ENCODE measurements around the gene PER1. TPM values are rescaled to one million over a fixed set of nuclear protein-coding genes. Genes with fewer than 3 reads are reported as not detected.

Gene PER1
- total RNA-seq, 1 donor from 2014 or later, result 75.9 TPM

DNA sequence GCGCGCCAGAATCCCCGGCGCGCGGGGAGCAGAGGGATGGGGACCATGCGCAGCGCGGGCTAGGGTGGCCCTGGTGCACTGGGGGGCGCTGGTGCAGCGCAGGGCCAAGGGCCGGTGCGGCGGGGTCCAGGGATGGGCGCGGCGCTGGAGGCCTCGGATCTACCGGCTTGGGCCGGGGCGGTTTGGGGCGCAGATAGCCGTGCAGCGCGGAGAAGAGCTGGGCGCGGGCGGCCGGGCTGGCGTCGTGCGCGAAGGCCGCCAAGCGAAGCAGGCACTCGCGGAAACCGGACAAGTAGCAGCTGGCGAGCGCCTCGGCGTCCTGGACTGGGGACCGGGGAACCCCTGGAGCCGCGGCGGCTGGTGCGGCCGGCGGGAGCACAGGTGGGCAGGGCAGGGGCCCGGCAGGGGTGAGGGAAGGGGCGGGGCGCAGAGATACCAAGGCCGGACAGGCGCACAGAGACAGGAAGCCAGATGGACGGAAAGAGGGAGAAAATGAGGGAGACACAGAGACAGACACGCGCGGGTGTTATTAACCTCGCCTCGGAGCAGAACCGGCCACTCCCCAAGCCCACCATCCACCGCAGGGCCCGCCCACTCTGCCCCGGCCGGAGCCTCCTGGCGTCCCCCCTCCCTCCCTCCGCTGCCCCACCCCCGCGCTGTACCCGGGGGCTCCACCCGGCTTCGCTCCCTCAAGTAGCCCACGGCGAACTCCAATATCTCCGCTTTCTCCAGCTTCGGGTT lies 30.4 kb downstream of the PER1 start:
- peaks cover 67% of the 10 kb centered on the region for H3K4me1 Mint-ChIP-seq (ENCODE audit: low read depth)
- H3K27ac Mint-ChIP-seq (ENCODE audit: unreplicated experiment), result peak overlapping the region; percentile 79
- H3K4me3 Mint-ChIP-seq (ENCODE audit: unreplicated experiment), result peak overlapping the region; percentile 92
- no peaks in the 10 kb centered on the region for H3K9me3 Mint-ChIP-seq (ENCODE audit: low read depth)
- DNase-seq (ENCODE audit: low spot score), result no peak
- TF ChIP-seq, protein P1, sequence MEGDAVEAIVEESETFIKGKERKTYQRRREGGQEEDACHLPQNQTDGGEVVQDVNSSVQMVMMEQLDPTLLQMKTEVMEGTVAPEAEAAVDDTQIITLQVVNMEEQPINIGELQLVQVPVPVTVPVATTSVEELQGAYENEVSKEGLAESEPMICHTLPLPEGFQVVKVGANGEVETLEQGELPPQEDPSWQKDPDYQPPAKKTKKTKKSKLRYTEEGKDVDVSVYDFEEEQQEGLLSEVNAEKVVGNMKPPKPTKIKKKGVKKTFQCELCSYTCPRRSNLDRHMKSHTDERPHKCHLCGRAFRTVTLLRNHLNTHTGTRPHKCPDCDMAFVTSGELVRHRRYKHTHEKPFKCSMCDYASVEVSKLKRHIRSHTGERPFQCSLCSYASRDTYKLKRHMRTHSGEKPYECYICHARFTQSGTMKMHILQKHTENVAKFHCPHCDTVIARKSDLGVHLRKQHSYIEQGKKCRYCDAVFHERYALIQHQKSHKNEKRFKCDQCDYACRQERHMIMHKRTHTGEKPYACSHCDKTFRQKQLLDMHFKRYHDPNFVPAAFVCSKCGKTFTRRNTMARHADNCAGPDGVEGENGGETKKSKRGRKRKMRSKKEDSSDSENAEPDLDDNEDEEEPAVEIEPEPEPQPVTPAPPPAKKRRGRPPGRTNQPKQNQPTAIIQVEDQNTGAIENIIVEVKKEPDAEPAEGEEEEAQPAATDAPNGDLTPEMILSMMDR (IDR thresholded peaks at IDR 0.05), result peak; percentile 76
- H3K27me3 Mint-ChIP-seq (ENCODE audit: low read depth), result no peaks in the 10 kb centered on the region
- H3K36me3 Mint-ChIP-seq (ENCODE audit: low read depth), result no peaks in the 10 kb centered on the region

DNA sequence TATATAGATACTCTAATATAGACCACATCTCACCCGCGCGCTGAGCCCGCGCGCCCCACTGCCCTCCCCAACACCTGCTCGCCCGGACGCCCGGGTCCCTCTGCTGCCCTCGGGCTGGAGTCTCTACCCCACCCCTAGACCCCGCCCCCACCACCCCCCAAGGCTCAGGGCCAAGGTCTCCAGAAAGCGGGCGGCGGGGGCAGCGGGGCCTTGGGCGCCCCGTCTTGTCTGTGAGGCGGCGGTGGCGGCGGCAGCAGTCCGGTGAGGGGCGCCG lies 30.9 kb downstream of the PER1 start:
- H3K4me3 Mint-ChIP-seq (ENCODE audit: unreplicated experiment), result peak overlapping the region; percentile 92
- H3K27me3 Mint-ChIP-seq (ENCODE audit: low read depth), result no peaks in the 10 kb centered on the region
- no peaks in the 10 kb centered on the region for H3K36me3 Mint-ChIP-seq (ENCODE audit: low read depth)
- peak overlapping the region; percentile 93 for H3K27ac Mint-ChIP-seq (ENCODE audit: unreplicated experiment)
- H3K9me3 Mint-ChIP-seq (ENCODE audit: low read depth), result no peaks in the 10 kb centered on the region
- TF ChIP-seq, protein P1 (IDR thresholded peaks at IDR 0.05), result no peak
- H3K4me1 Mint-ChIP-seq (ENCODE audit: low read depth), result peaks cover 64% of the 10 kb centered on the region
- no peak for DNase-seq (ENCODE audit: low spot score)

DNA sequence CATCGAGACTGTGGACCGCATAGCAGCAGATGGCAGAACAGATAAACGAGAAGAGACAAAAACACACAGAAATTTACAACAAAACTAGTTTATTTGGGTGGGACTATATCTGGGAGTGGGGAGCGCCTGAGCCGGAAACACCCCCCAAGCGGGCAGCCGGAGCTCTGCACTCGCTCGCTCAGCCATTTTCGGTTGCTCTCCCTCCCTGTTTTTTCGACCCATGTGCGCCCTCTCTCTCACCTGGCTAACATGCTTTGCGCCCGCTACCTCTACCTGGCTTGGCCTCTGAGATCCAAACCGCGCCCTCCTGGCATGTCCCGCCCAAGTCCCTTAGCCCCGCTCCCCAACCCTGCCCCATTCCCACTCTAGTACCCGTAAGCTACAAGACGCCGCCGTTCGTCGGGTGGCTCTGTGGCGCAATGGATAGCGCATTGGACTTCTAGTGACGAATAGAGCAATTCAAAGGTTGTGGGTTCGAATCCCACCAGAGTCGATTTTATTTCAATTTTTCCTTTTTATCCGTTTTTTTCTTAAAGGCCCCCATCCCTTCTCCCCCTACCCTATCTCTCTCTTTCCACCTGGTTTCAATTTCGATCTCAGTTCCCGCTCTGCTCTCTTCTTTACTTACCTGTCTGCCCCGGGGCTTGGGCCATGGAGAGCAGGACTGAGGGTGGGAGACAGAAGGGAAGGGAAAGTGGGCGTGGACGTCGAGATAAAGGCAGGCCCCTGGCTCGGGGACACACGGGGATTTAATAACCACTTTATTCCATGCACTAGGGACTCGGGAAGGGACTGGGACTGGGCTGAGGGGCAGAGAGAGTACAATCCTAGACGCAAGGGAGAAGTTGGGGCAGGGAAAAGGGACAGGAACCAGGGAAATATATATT lies 31.4 kb downstream of the PER1 start:
- TF ChIP-seq, protein P1 (IDR thresholded peaks at IDR 0.05), result peak; percentile 73
- H3K4me1 Mint-ChIP-seq (ENCODE audit: low read depth), result peaks cover 59% of the 10 kb centered on the region
- H3K27me3 Mint-ChIP-seq (ENCODE audit: low read depth), result peaks cover 3% of the 10 kb centered on the region
- peak overlapping the region; percentile 92 for H3K4me3 Mint-ChIP-seq (ENCODE audit: unreplicated experiment)
- DNase-seq (ENCODE audit: low spot score), result no peak
- no peaks in the 10 kb centered on the region for H3K36me3 Mint-ChIP-seq (ENCODE audit: low read depth)
- peak overlapping the region; percentile 93 for H3K27ac Mint-ChIP-seq (ENCODE audit: unreplicated experiment)
- H3K9me3 Mint-ChIP-seq (ENCODE audit: low read depth), result no peaks in the 10 kb centered on the region

DNA sequence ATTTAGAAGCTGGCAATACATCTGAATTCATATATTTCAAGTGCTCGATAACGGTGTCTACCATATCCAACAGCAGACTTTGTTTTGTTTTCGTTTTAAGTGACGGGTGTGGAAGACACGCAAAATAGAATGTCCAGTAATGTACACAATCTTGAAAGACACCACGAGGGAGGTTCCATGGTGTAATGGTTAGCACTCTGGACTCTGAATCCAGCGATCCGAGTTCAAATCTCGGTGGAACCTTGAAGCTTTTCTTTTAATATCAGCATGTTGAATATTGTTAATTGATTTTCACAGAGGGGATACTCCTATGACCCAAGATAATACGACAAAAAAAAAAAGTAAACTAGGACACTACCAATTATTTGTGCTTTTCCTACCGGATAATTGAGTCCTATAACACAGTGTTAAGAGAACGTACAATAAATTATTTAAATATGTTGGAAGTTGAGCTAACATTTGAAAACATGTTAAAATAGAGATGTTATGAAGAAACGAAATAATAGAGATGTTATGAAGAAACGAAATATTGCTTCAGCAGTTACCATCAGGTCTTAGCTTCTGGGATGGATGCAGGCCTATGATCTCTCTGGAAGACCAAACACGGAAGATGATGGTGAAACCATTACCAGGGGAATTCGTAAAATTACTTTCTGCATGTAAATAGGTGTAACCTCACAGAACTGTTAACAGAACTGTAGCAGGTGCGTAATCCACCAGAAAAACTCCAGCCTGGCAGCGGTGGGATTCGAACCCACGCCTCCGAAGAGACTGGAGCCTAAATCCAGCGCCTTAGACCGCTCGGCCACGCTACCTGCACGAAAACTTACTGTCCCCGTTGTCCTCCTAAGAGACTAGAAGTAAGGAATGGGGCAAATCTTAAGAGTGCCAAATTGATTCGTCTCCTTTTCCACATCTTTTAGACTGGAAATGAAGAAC lies 32.4 kb downstream of the PER1 start:
- Mint-ChIP-seq H3K27me3 (ENCODE audit: low read depth) (peaks cover 10% of the 10 kb centered on the region), H3K27ac (ENCODE audit: unreplicated experiment) (peak overlapping the region; percentile 93), H3K4me3 (ENCODE audit: unreplicated experiment) (peak overlapping the region; percentile 92), H3K4me1 (ENCODE audit: low read depth) (peaks cover 51% of the 10 kb centered on the region), H3K36me3 (ENCODE audit: low read depth) (no peaks in the 10 kb centered on the region), H3K9me3 (ENCODE audit: low read depth) (no peaks in the 10 kb centered on the region)
- no peak for DNase-seq (ENCODE audit: low spot score)
- TF ChIP-seq, protein P1 (IDR thresholded peaks at IDR 0.05), result no peak
